Left ventricle myocardium inferior (tissue), 1 donor: ENCODE measurements around the gene TMEM221. TPM values are rescaled to one million over a fixed set of nuclear protein-coding genes. Genes with fewer than 3 reads are reported as not detected.

Experiments used
- DNase-seq: peaks from one replicate; pipeline ENCODE4 v3.0.0-alpha.2; 2020
- H3K27ac ChIP-seq: fragments of 200-600 bp; replicated peaks from 2 replicates; pipeline ENCODE4 v1.8.0; 2021
- H3K27me3 ChIP-seq: fragments of 200-600 bp; 2 replicates; pipeline ENCODE4 v1.8.0; 2021; ENCODE audit warnings: low read depth
- H3K36me3 ChIP-seq: fragments of 200-600 bp; 2 replicates; pipeline ENCODE4 v1.8.0; 2021
- H3K4me1 ChIP-seq: fragments of 200-600 bp; 2 replicates; pipeline ENCODE4 v1.8.0; 2021
- H3K4me3 ChIP-seq: fragments of 200-600 bp; 2 replicates; pipeline ENCODE4 v1.8.0; 2021; ENCODE audit warnings: mild to moderate bottlenecking, moderate library complexity
- H3K9me3 ChIP-seq: fragments of 200-600 bp; replicated peaks from 2 replicates; pipeline ENCODE4 v1.8.0; 2021
- intact Hi-C: fragments of 100-400 bp; cut with micrococcal nuclease; formaldehyde crosslinking; loops from one replicate; pipeline ENCODE4 v1.11.0; 2022
- total RNA-seq: library from RNA; stranded (reverse); fragmentation: NEBNext Ultra II Directional; extraction: Animal tissue kit (Norgen Biotek cat#: 25700); gene quantifications from one replicate; pipeline ENCODE4 v1.2.1, GENCODE V29; 2021
- TF ChIP-seq, protein P1 (sequence below): fragments of 200-600 bp; IDR thresholded peaks from 2 replicates; pipeline ENCODE4 v1.8.0; 2021; ENCODE audit warnings: antibody characterized with exemption, mild to moderate bottlenecking, borderline replicate concordance
- donor health status: DM: no; HTN: yes; CAD: no; lungs with severe emphysema.

Gene TMEM221
- total RNA-seq, 1 donor from 2014 or later: 0.14 TPM

DNA sequence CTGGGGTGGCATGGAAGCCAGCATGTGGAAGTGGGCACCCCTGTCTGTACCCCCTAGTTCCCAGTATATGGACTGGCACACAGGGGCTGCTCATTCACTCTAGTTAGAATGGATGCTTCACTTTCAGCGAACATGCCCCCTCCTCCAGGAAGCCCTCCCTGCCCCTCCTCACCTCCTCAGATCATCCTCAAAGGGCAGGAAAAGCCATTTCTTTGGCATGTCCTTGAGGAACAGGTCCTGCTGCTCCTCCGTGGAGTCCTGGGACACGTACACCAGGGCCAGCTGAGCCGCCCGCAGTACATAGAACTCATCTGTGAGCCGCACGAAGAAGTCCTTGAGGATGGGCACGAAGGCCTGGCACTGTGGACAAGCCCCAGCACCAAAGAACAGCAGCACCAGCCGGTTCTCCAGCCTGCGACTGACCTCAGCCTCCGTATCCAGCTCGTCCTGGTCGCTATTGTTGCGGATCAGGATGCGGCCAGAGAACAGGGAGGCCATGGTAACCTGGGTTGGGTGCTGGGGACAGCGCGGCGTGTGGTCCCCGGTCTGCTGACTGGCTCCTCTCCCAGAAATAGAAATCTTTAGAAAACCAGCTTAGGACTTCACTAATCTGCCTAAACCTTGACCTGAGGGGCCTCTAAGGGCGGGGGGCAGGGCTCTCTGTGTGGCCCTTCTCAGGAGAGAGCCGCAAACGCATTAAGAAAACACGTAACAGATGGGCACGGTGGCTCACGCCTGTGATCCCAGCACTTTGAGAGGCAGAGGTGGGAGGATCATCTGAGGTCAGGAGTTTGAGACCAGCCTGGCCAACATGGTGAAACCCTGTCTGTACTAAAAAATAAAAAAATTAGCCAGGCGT is 12.1 kb upstream of the TMEM221 start, which contains the start of gene NXNL1:
Gene NXNL1, minus strand, starts transcription at position 555 of the 859 bp plus-strand sequence. Its CDS starts 57 bp downstream, at position 498.
- Histone ChIP-seq H3K27me3 (peaks cover 67% of the 10 kb centered on the region), H3K4me1 (peaks cover 4% of the 10 kb centered on the region), H3K27ac (no peak within 1 kb of the TSS), H3K4me3 (no peak within 1 kb of the TSS), H3K9me3 (no peaks in the 10 kb centered on the region), H3K36me3 (no peaks in the 10 kb centered on the region)
- TF ChIP-seq, protein P1, sequence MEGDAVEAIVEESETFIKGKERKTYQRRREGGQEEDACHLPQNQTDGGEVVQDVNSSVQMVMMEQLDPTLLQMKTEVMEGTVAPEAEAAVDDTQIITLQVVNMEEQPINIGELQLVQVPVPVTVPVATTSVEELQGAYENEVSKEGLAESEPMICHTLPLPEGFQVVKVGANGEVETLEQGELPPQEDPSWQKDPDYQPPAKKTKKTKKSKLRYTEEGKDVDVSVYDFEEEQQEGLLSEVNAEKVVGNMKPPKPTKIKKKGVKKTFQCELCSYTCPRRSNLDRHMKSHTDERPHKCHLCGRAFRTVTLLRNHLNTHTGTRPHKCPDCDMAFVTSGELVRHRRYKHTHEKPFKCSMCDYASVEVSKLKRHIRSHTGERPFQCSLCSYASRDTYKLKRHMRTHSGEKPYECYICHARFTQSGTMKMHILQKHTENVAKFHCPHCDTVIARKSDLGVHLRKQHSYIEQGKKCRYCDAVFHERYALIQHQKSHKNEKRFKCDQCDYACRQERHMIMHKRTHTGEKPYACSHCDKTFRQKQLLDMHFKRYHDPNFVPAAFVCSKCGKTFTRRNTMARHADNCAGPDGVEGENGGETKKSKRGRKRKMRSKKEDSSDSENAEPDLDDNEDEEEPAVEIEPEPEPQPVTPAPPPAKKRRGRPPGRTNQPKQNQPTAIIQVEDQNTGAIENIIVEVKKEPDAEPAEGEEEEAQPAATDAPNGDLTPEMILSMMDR: no peak
- no peak for DNase-seq
- intact Hi-C loops: no loop called here

DNA sequence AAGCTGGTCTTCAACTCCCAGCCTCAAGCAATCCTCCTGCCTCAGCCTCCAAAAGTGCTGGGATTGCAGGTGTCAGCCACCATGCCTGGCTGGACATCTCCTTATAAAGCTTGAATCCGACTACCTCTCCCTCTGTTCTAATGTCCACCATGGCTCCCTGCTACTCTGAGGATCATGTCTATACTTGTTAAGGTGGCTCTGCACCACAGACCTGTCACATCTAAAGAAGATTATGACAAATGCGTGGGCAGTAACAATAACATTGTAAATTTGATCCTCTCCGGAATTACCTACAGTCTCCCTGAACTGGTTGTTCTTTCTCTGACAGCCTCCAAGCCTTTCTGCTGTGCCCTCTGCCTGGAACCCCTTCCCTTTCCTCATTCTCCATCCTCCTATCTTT is 10.5 kb upstream of the TMEM221 start:
- H3K4me3 ChIP-seq: no peak overlapping the region
- no peak for DNase-seq
- no peak overlapping the region for H3K27ac ChIP-seq
- H3K27me3 ChIP-seq: peaks cover 83% of the 10 kb centered on the region
- H3K9me3 ChIP-seq: no peaks in the 10 kb centered on the region
- intact Hi-C loops: no loop called here
- TF ChIP-seq, protein P1: no peak
- H3K36me3 ChIP-seq: no peaks in the 10 kb centered on the region
- peaks cover 6% of the 10 kb centered on the region for H3K4me1 ChIP-seq

DNA sequence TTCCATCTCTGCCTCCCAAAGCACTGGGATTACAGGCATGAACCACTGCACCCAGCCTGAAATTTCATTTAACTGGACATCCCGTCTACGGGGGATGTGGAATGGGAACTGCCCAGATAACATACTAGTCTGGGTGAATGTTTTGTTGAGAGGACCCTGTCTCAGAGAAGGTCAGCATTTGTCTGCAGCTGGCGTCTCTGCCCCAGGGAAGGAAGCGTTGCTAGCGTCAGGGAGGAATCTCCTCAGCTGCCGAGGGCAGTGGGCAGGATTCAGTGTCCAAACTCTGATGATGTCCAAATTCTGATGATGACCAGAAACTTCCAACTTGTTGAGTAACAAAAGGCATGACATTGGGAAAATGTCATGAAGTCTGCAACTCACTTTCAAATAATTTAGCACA is 9.1 kb upstream of the TMEM221 start:
- H3K36me3 ChIP-seq: no peaks in the 10 kb centered on the region

DNA sequence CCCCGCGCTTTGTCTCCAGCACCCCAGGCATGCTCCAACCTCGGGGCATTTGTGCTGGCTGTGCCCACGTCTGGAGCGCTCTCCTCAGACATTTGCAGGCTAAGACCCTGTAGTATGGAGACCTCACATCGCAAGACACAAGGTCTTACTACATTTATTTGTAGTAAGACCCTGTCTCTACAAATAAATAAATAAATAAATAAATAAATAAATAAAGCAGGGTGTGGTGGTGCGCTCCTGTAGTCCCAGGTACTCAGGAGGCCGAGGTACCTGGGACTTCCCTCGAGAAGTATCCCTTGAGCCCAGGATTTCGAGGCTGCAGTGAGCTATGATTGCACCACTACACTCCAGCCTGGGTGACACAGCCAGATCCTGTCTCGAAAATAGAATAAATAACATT is 7.7 kb upstream of the TMEM221 start:
- intact Hi-C loops: no loop called here

More for the DNA sequence above, 9.1 kb upstream of the TMEM221 start:
- DNase-seq: no peak
- peaks cover 95% of the 10 kb centered on the region for H3K27me3 ChIP-seq
- peaks cover 6% of the 10 kb centered on the region for H3K4me1 ChIP-seq
- TF ChIP-seq, protein P1: no peak
- H3K9me3 ChIP-seq: no peaks in the 10 kb centered on the region
- intact Hi-C loops: no loop called here
- no peak overlapping the region for H3K27ac ChIP-seq
- H3K4me3 ChIP-seq: no peak overlapping the region

DNA sequence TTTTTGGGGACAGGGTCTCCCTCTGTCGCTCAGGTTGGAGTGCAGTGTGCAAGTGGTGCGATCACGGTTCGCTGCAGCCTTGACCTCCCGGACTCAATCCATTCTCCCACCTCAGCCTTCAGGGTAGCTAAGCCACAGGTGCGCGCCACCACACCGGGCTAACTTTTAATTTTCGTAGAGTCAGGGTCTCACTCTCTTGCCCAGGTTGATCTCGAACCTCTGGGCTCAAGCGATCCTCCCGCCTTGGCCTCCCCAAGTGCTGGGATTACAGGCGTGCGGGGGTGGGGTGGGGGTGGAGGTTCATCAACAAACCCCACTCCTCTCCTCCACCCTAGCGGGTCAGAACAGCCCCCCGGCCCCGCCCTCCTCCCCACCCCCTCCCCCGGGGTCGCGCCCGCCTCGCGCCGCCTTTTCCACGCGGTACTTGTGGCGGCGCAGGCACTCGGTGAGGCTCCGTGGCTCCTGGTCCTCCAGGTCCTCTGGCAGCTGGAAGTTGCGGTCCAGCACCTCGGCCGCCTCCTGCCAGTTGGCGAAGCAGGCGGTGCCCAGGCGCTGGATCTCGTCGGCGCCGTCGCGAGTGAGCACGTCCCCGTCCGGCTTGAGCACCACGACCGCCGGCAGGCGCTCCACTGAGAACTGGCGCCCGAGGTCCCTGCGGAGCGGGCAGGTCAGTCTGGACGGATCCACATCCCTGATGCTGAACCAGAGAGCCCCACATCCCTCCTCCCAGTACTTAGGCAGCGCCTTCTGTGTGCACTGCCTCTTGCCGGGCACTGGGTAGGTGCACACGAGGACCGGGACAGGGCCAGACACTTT is 7.0 kb upstream of the TMEM221 start:
- H3K36me3 ChIP-seq: no peaks in the 10 kb centered on the region
- H3K9me3 ChIP-seq: no peaks in the 10 kb centered on the region
- intact Hi-C loops: no loop called here
- DNase-seq: no peak
- no peak overlapping the region for H3K27ac ChIP-seq
- H3K4me3 ChIP-seq: no peak overlapping the region
- H3K4me1 ChIP-seq: peaks cover 6% of the 10 kb centered on the region
- TF ChIP-seq, protein P1: no peak
- peaks cover 96% of the 10 kb centered on the region for H3K27me3 ChIP-seq

More for the DNA sequence above, 7.7 kb upstream of the TMEM221 start:
- no peak overlapping the region for H3K27ac ChIP-seq
- H3K9me3 ChIP-seq: no peaks in the 10 kb centered on the region
- no peak overlapping the region for H3K4me3 ChIP-seq
- H3K4me1 ChIP-seq: peaks cover 6% of the 10 kb centered on the region
- TF ChIP-seq, protein P1: no peak
- peaks cover 98% of the 10 kb centered on the region for H3K27me3 ChIP-seq
- DNase-seq: no peak
- H3K36me3 ChIP-seq: no peaks in the 10 kb centered on the region
